ENCODE measurements around the gene CBS. TPM values are rescaled to one million over a fixed set of nuclear protein-coding genes. Genes with fewer than 3 reads are reported as not detected.

The CBS gene
- total RNA-seq, 1 donor from 2014 or later: 92.3 TPM

- Mint-ChIP-seq H3K27me3 (ENCODE audit: low read depth) (no peaks in the 10 kb centered on the region), H3K27ac (ENCODE audit: unreplicated experiment) (no peak overlapping the region), H3K4me3 (ENCODE audit: unreplicated experiment) (no peak overlapping the region), H3K9me3 (ENCODE audit: low read depth) (no peaks in the 10 kb centered on the region), H3K4me1 (ENCODE audit: low read depth) (no peaks in the 10 kb centered on the region), H3K36me3 (ENCODE audit: low read depth) (peaks cover 10% of the 10 kb centered on the region)
- no peak for DNase-seq (ENCODE audit: low spot score)
- TF ChIP-seq CTCF (IDR thresholded peaks at IDR 0.05): no peak
Observed at GRCh38 chr21:43034826-43035225, 40.8 kb downstream of the CBS start.

- TF ChIP-seq CTCF (IDR thresholded peaks at IDR 0.05): no peak
- Mint-ChIP-seq H3K36me3 (ENCODE audit: low read depth) (peaks cover 15% of the 10 kb centered on the region), H3K4me1 (ENCODE audit: low read depth) (no peaks in the 10 kb centered on the region), H3K27ac (ENCODE audit: unreplicated experiment) (no peak overlapping the region), H3K9me3 (ENCODE audit: low read depth) (no peaks in the 10 kb centered on the region), H3K27me3 (ENCODE audit: low read depth) (no peaks in the 10 kb centered on the region), H3K4me3 (ENCODE audit: unreplicated experiment) (no peak overlapping the region)
- no peak for DNase-seq (ENCODE audit: low spot score)
Observed at GRCh38 chr21:43034101-43034500, 41.5 kb downstream of the CBS start.

DNA sequence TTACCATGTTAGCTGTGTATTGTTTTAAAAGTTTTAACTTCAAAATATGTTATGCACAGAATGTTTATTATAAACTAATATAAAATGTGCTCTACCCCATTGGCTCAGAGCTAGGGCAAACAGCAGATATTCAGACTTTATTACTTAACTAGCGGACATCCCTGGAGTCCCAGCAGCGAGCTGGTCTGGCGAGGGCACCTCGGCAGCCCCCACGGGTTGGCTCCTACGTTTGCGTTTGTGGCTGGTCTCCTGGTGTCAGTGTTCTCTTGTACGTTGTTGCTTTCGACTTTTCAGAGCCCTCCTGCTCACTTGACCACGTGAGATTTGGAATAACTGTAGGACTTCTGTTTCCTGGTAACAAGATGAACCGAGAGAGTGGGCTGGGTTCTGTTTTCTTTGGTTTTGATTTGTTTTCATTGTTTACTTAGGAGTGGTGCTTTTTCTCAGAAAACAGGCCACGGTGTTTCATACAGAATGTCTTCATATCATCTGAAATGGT, 44.5 kb downstream of the CBS start:
- no peak for TF ChIP-seq CTCF (IDR thresholded peaks at IDR 0.05)
- Mint-ChIP-seq H3K27me3 (ENCODE audit: low read depth) (no peaks in the 10 kb centered on the region), H3K27ac (ENCODE audit: unreplicated experiment) (no peak overlapping the region), H3K36me3 (ENCODE audit: low read depth) (peaks cover 19% of the 10 kb centered on the region), H3K9me3 (ENCODE audit: low read depth) (no peaks in the 10 kb centered on the region), H3K4me3 (ENCODE audit: unreplicated experiment) (no peak overlapping the region), H3K4me1 (ENCODE audit: low read depth) (peaks cover 2% of the 10 kb centered on the region)
- DNase-seq (ENCODE audit: low spot score): no peak

GRCh38 chr21:43029785-43030184, 45.9 kb downstream of the CBS start:
- Mint-ChIP-seq H3K4me1 (ENCODE audit: low read depth) (peaks cover 15% of the 10 kb centered on the region), H3K9me3 (ENCODE audit: low read depth) (no peaks in the 10 kb centered on the region), H3K27ac (ENCODE audit: unreplicated experiment) (no peak overlapping the region), H3K36me3 (ENCODE audit: low read depth) (peaks cover 18% of the 10 kb centered on the region), H3K27me3 (ENCODE audit: low read depth) (no peaks in the 10 kb centered on the region), H3K4me3 (ENCODE audit: unreplicated experiment) (no peak overlapping the region)
- DNase-seq (ENCODE audit: low spot score): no peak
- no peak for TF ChIP-seq CTCF (IDR thresholded peaks at IDR 0.05)

- Mint-ChIP-seq H3K27ac (ENCODE audit: unreplicated experiment) (no peak overlapping the region), H3K9me3 (ENCODE audit: low read depth) (no peaks in the 10 kb centered on the region), H3K36me3 (ENCODE audit: low read depth) (peaks cover 18% of the 10 kb centered on the region), H3K27me3 (ENCODE audit: low read depth) (no peaks in the 10 kb centered on the region), H3K4me3 (ENCODE audit: unreplicated experiment) (no peak overlapping the region), H3K4me1 (ENCODE audit: low read depth) (peaks cover 17% of the 10 kb centered on the region)
- no peak for TF ChIP-seq CTCF (IDR thresholded peaks at IDR 0.05)
- no peak for DNase-seq (ENCODE audit: low spot score)
Observed at GRCh38 chr21:43027846-43028731, 47.5 kb downstream of the CBS start.

Measured in chondrocyte (in vitro differentiated cells).